ENCODE data around the gene KIZ.

The KIZ gene

GRCh38 chr20:21118782-21119181 is 7.1 kb upstream of the KIZ start:
- Histone ChIP-seq H3K27me3 (ENCODE audit: control insufficient read depth in 2 of 2, insufficient read depth in 2 of 2, low read length in 2 of 2) (peaks cover 8 to 9% of the 10 kb centered on the region in 2 donors), H3K27ac (ENCODE audit: low read depth in 2 of 2, low read length in 2 of 2) (no peak overlapping the region), H3K4me3 (ENCODE audit: low read length in 2 of 2) (no peak overlapping the region), H3K9ac (ENCODE audit: low read depth in 1 of 2, low read length in 2 of 2) (no peak overlapping the region), H3K36me3 (ENCODE audit: control insufficient read depth in 2 of 2, insufficient read depth in 2 of 2, low read length in 2 of 2) (no peaks in the 10 kb centered on the region), H3K4me1 (ENCODE audit: control insufficient read depth in 2 of 2, insufficient read depth in 2 of 2, low read length in 2 of 2) (no peaks in the 10 kb centered on the region), H3K9me3 (ENCODE audit: control insufficient read depth in 2 of 2, low read length in 2 of 2) (no peaks in the 10 kb centered on the region)

- H3K36me3 ChIP-seq (ENCODE audit: control insufficient read depth in 2 of 2, insufficient read depth in 2 of 2, low read length in 2 of 2): no peaks in the 10 kb centered on the region
- peaks cover 4 to 5% of the 10 kb centered on the region in 2 donors for H3K4me1 ChIP-seq (ENCODE audit: control insufficient read depth in 2 of 2, insufficient read depth in 2 of 2, low read length in 2 of 2)
- no peak overlapping the region for H3K27ac ChIP-seq (ENCODE audit: low read depth in 2 of 2, low read length in 2 of 2)
- no peak overlapping the region for H3K4me3 ChIP-seq (ENCODE audit: low read length in 2 of 2)
- H3K9ac ChIP-seq (ENCODE audit: low read depth in 1 of 2, low read length in 2 of 2): no peak overlapping the region
- peaks cover 0 to under 1% of the 10 kb centered on the region in 2 donors for H3K27me3 ChIP-seq (ENCODE audit: control insufficient read depth in 2 of 2, insufficient read depth in 2 of 2, low read length in 2 of 2)
- no peaks in the 10 kb centered on the region for H3K9me3 ChIP-seq (ENCODE audit: control insufficient read depth in 2 of 2, low read length in 2 of 2)
Measured at GRCh38 chr20:21124190-21124589, 1.7 kb upstream of the KIZ start.

GRCh38 chr20:21125072-21125848 is 622 bp upstream of the KIZ start:
- no peaks in the 10 kb centered on the region for H3K9me3 ChIP-seq (ENCODE audit: control insufficient read depth in 2 of 2, low read length in 2 of 2)
- H3K9ac ChIP-seq (ENCODE audit: low read depth in 1 of 2, low read length in 2 of 2): peak overlapping the region; percentile 47 to 78
- peak overlapping the region; percentile 83 to 93 for H3K4me3 ChIP-seq (ENCODE audit: low read length in 2 of 2)
- peak overlapping the region; percentile 62 to 80 for H3K27ac ChIP-seq (ENCODE audit: low read depth in 2 of 2, low read length in 2 of 2)
- peaks cover 4 to 5% of the 10 kb centered on the region in 2 donors for H3K4me1 ChIP-seq (ENCODE audit: control insufficient read depth in 2 of 2, insufficient read depth in 2 of 2, low read length in 2 of 2)
- no peaks in the 10 kb centered on the region for H3K36me3 ChIP-seq (ENCODE audit: control insufficient read depth in 2 of 2, insufficient read depth in 2 of 2, low read length in 2 of 2)
- H3K27me3 ChIP-seq (ENCODE audit: control insufficient read depth in 2 of 2, insufficient read depth in 2 of 2, low read length in 2 of 2): no peaks in the 10 kb centered on the region

- Histone ChIP-seq H3K4me3 (ENCODE audit: low read length in 2 of 2) (peak overlapping the region; percentile 84 to 93), H3K9ac (ENCODE audit: low read depth in 1 of 2, low read length in 2 of 2) (peak overlapping the region; percentile 68 to 79), H3K4me1 (ENCODE audit: control insufficient read depth in 2 of 2, insufficient read depth in 2 of 2, low read length in 2 of 2) (peaks cover 4 to 5% of the 10 kb centered on the region in 2 donors), H3K27ac (ENCODE audit: low read depth in 2 of 2, low read length in 2 of 2) (peak overlapping the region in 1 of 2 donors; percentile 74), H3K27me3 (ENCODE audit: control insufficient read depth in 2 of 2, insufficient read depth in 2 of 2, low read length in 2 of 2) (no peaks in the 10 kb centered on the region), H3K36me3 (ENCODE audit: control insufficient read depth in 2 of 2, insufficient read depth in 2 of 2, low read length in 2 of 2) (no peaks in the 10 kb centered on the region), H3K9me3 (ENCODE audit: control insufficient read depth in 2 of 2, low read length in 2 of 2) (no peaks in the 10 kb centered on the region)
Measured at GRCh38 chr20:21126581-21126870, 644 bp downstream of the KIZ start.

GRCh38 chr20:21127201-21127981 is 1.5 kb downstream of the KIZ start:
- H3K27ac ChIP-seq (ENCODE audit: low read depth in 2 of 2, low read length in 2 of 2): no peak overlapping the region
- no peaks in the 10 kb centered on the region for H3K27me3 ChIP-seq (ENCODE audit: control insufficient read depth in 2 of 2, insufficient read depth in 2 of 2, low read length in 2 of 2)
- H3K36me3 ChIP-seq (ENCODE audit: control insufficient read depth in 2 of 2, insufficient read depth in 2 of 2, low read length in 2 of 2): no peaks in the 10 kb centered on the region
- no peak overlapping the region for H3K4me3 ChIP-seq (ENCODE audit: low read length in 2 of 2)
- H3K4me1 ChIP-seq (ENCODE audit: control insufficient read depth in 2 of 2, insufficient read depth in 2 of 2, low read length in 2 of 2): peaks cover 4 to 5% of the 10 kb centered on the region in 2 donors
- no peak overlapping the region for H3K9ac ChIP-seq (ENCODE audit: low read depth in 1 of 2, low read length in 2 of 2)
- no peaks in the 10 kb centered on the region for H3K9me3 ChIP-seq (ENCODE audit: control insufficient read depth in 2 of 2, low read length in 2 of 2)

- H3K9me3 ChIP-seq (ENCODE audit: control insufficient read depth in 2 of 2, low read length in 2 of 2): no peaks in the 10 kb centered on the region
- H3K9ac ChIP-seq (ENCODE audit: low read depth in 1 of 2, low read length in 2 of 2): no peak overlapping the region
- H3K36me3 ChIP-seq (ENCODE audit: control insufficient read depth in 2 of 2, insufficient read depth in 2 of 2, low read length in 2 of 2): no peaks in the 10 kb centered on the region
- no peak overlapping the region for H3K4me3 ChIP-seq (ENCODE audit: low read length in 2 of 2)
- H3K27me3 ChIP-seq (ENCODE audit: control insufficient read depth in 2 of 2, insufficient read depth in 2 of 2, low read length in 2 of 2): no peaks in the 10 kb centered on the region
- H3K4me1 ChIP-seq (ENCODE audit: control insufficient read depth in 2 of 2, insufficient read depth in 2 of 2, low read length in 2 of 2): peaks cover 4 to 5% of the 10 kb centered on the region in 2 donors
- no peak overlapping the region for H3K27ac ChIP-seq (ENCODE audit: low read depth in 2 of 2, low read length in 2 of 2)
Measured at GRCh38 chr20:21129861-21130260, 4.0 kb downstream of the KIZ start.

- Histone ChIP-seq H3K27me3 (ENCODE audit: control insufficient read depth in 2 of 2, insufficient read depth in 2 of 2, low read length in 2 of 2) (no peaks in the 10 kb centered on the region), H3K4me3 (ENCODE audit: low read length in 2 of 2) (no peak overlapping the region), H3K9ac (ENCODE audit: low read depth in 1 of 2, low read length in 2 of 2) (no peak overlapping the region), H3K27ac (ENCODE audit: low read depth in 2 of 2, low read length in 2 of 2) (no peak overlapping the region), H3K4me1 (ENCODE audit: control insufficient read depth in 2 of 2, insufficient read depth in 2 of 2, low read length in 2 of 2) (no peaks in the 10 kb centered on the region), H3K9me3 (ENCODE audit: control insufficient read depth in 2 of 2, low read length in 2 of 2) (no peaks in the 10 kb centered on the region), H3K36me3 (ENCODE audit: control insufficient read depth in 2 of 2, insufficient read depth in 2 of 2, low read length in 2 of 2) (peaks cover 0 to 11% of the 10 kb centered on the region in 2 donors)
Measured at GRCh38 chr20:21133404-21133803, 7.5 kb downstream of the KIZ start.

- H3K4me3 ChIP-seq (ENCODE audit: low read length in 2 of 2): no peak overlapping the region
- no peak overlapping the region for H3K27ac ChIP-seq (ENCODE audit: low read depth in 2 of 2, low read length in 2 of 2)
- H3K4me1 ChIP-seq (ENCODE audit: control insufficient read depth in 2 of 2, insufficient read depth in 2 of 2, low read length in 2 of 2): no peaks in the 10 kb centered on the region
- no peak overlapping the region for H3K9ac ChIP-seq (ENCODE audit: low read depth in 1 of 2, low read length in 2 of 2)
- H3K27me3 ChIP-seq (ENCODE audit: control insufficient read depth in 2 of 2, insufficient read depth in 2 of 2, low read length in 2 of 2): no peaks in the 10 kb centered on the region
- peaks cover 0 to 11% of the 10 kb centered on the region in 2 donors for H3K36me3 ChIP-seq (ENCODE audit: control insufficient read depth in 2 of 2, insufficient read depth in 2 of 2, low read length in 2 of 2)
- no peaks in the 10 kb centered on the region for H3K9me3 ChIP-seq (ENCODE audit: control insufficient read depth in 2 of 2, low read length in 2 of 2)
Measured at GRCh38 chr20:21133917-21134622, 8.2 kb downstream of the KIZ start.

- Histone ChIP-seq H3K4me3 (ENCODE audit: low read length in 2 of 2) (no peak overlapping the region), H3K27ac (ENCODE audit: low read depth in 2 of 2, low read length in 2 of 2) (no peak overlapping the region), H3K9ac (ENCODE audit: low read depth in 1 of 2, low read length in 2 of 2) (no peak overlapping the region), H3K36me3 (ENCODE audit: control insufficient read depth in 2 of 2, insufficient read depth in 2 of 2, low read length in 2 of 2) (peaks cover 3 to 11% of the 10 kb centered on the region in 2 donors), H3K9me3 (ENCODE audit: control insufficient read depth in 2 of 2, low read length in 2 of 2) (no peaks in the 10 kb centered on the region), H3K27me3 (ENCODE audit: control insufficient read depth in 2 of 2, insufficient read depth in 2 of 2, low read length in 2 of 2) (no peaks in the 10 kb centered on the region), H3K4me1 (ENCODE audit: control insufficient read depth in 2 of 2, insufficient read depth in 2 of 2, low read length in 2 of 2) (no peaks in the 10 kb centered on the region)
Measured at GRCh38 chr20:21134883-21135493, 9.1 kb downstream of the KIZ start.

Measured in mucosa of rectum (tissue), 2 donors.